K562 (cell line): Measurements from ENCODE around the gene MACROH2A2. TPM values are rescaled to one million over a fixed set of nuclear protein-coding genes. Genes with fewer than 3 reads are reported as not detected.

Source experiments
- ATAC-seq: fragments of 200-7000 bp; cut with Tn5 transposase; 3 replicates; pipeline ENCODE4 v1.9.1; 2020; ENCODE audit warnings: moderate library complexity
- BruUV-seq: library from RNA; stranded (reverse); fragments of 400-500 nt; replicated peaks from 2 replicates; lab custom pipeline; 2021; lab: Mats Ljungman, UMichigan
- CTCF ChIA-PET: fragments of 300-600 bp; formaldehyde crosslinking; extraction: SDS; loops from one replicate; lab custom pipeline; 2021; ENCODE audit warnings: low intra/inter-chr PET ratio; lab: Yijun Ruan, JAX
- POLR2A ChIA-PET: fragments of 300-600, 350-650 bp; sonication (Branson Sonifier 250); formaldehyde crosslinking; extraction: SDS; loops from one replicate; lab custom pipeline; 2021; ENCODE audit warnings: antibody characterized with exemption, inconsistent platforms; lab: Yijun Ruan, JAX
- DNase-seq, 4 experiments: peaks; one replicate each; pipeline versions ENCODE4 v3.0.0 to v3.0.0-alpha.2; 2011 to 2018; ENCODE audit warnings: low spot score in 3 of 4, mixed read lengths in 3 of 4; ENCODE audit errors: extremely low read depth in 1 of 4
- FAIRE-seq: peaks from 2 replicates; lab custom pipeline; 2011; peaks lifted over from hg19 to GRCh38; lab: Jason Lieb, UNC
- H2AFZ ChIP-seq: 2 replicates; pipeline ENCODE4 v1.6.0; 2011; ENCODE audit warnings: low read depth, low read length, control low read depth, inconsistent platforms
- H3K27ac ChIP-seq: fragments of 200-600 bp; 3 replicates; pipeline ENCODE4 v1.8.0; 2011; ENCODE audit warnings: low read depth, mild to moderate bottlenecking, control low read depth, inconsistent platforms, low read length, moderate library complexity, mixed read lengths; ENCODE audit errors: extremely low read depth
- H3K27me3 ChIP-seq, 2 experiments: fragments of 300-600 bp in 1 of 2; 2 replicates in 1 of 2; 3 replicates in 1 of 2; pipeline versions ENCODE4 v1.6.0 to v1.8.0; 2011; ENCODE audit warnings: inconsistent platforms in 2 of 2, low read length in 2 of 2, mild to moderate bottlenecking in 1 of 2, mixed read lengths in 1 of 2, moderate library complexity in 1 of 2; ENCODE audit not compliant: control insufficient read depth in 2 of 2, insufficient read depth in 2 of 2
- H3K36me3 ChIP-seq: fragments of 300-600 bp; 3 replicates; pipeline ENCODE4 v1.8.0; 2011; ENCODE audit warnings: mild to moderate bottlenecking, low read length, inconsistent platforms; ENCODE audit not compliant: control insufficient read depth, insufficient read depth
- H3K4me1 ChIP-seq, 2 experiments: fragments of 200-600 bp in 1 of 2; replicated peaks in 1 of 2; 2 replicates in 1 of 2; 3 replicates in 1 of 2; pipeline versions ENCODE4 v1.5.1 to v1.8.0; 2011; ENCODE audit warnings: inconsistent platforms in 2 of 2, low read length in 2 of 2, mild to moderate bottlenecking in 1 of 2, mixed read lengths in 1 of 2, moderate library complexity in 1 of 2; ENCODE audit not compliant: control insufficient read depth in 2 of 2, insufficient read depth in 2 of 2
- H3K4me2 ChIP-seq: 2 replicates; pipeline ENCODE4 v1.6.1; 2011; ENCODE audit warnings: low read length, control low read depth, inconsistent platforms, mixed read lengths; ENCODE audit not compliant: insufficient read depth
- H3K4me3 ChIP-seq: fragments of 200-600 bp; sonication (generic), shearing (Covaris generic); 2 replicates; pipeline ENCODE4 v1.5.1; 2016; ENCODE audit warnings: control low read depth, inconsistent platforms
- H3K79me2 ChIP-seq: fragments of 200-600 bp; 3 replicates; pipeline ENCODE4 v1.8.0; 2011; ENCODE audit warnings: low read length, inconsistent platforms; ENCODE audit not compliant: control insufficient read depth, insufficient read depth
- H3K9ac ChIP-seq, 2 experiments: 2 replicates each; pipeline versions ENCODE4 v1.6.0 to v1.6.1; 2011; ENCODE audit warnings: low read depth in 2 of 2, low read length in 2 of 2, control low read depth in 1 of 2, inconsistent platforms in 1 of 2, mild to moderate bottlenecking in 1 of 2, mixed read lengths in 1 of 2; ENCODE audit not compliant: insufficient read depth in 1 of 2
- H3K9me1 ChIP-seq: one replicate; pipeline ENCODE4 v1.6.0; 2011; ENCODE audit warnings: inconsistent platforms, mild to moderate bottlenecking, low read length, moderate library complexity; ENCODE audit not compliant: control insufficient read depth, insufficient read depth
- H3K9me3 ChIP-seq: replicated peaks from 2 replicates; pipeline ENCODE4 v1.5.1; 2011; ENCODE audit warnings: low read depth, low read length, inconsistent platforms; ENCODE audit not compliant: control insufficient read depth, insufficient read depth
- H4K20me1 ChIP-seq: replicated peaks from 2 replicates; pipeline ENCODE4 v1.6.1; 2011; ENCODE audit warnings: low read length, inconsistent platforms, mixed read lengths; ENCODE audit not compliant: control insufficient read depth, insufficient read depth
- CHD2 ChIP-seq: IDR thresholded peaks from 2 replicates; pipeline ENCODE4 v1.6.1; 2011; ENCODE audit warnings: low read depth, low read length
- EP400 ChIP-seq: fragments of 450-650 bp; IDR thresholded peaks from 2 replicates; pipeline ENCODE4 v1.6.1; 2017; ENCODE audit warnings: antibody characterized with exemption, mild to moderate bottlenecking, moderate library complexity
- EWSR1 ChIP-seq: fragments of 450-650 bp; IDR thresholded peaks from 2 replicates; pipeline ENCODE4 v1.6.1; 2018; ENCODE audit warnings: borderline replicate concordance, mild to moderate bottlenecking, low read depth, moderate library complexity; ENCODE audit not compliant: partially characterized antibody
- HINFP ChIP-seq: fragments of 450-650 bp; conservative IDR thresholded peaks from 2 replicates; pipeline ENCODE4 v1.6.1; 2016; ENCODE audit warnings: missing genetic modification characterization, low read depth, mild to moderate bottlenecking, control low read depth, missing compliant biosample characterization
- HIVEP1 ChIP-seq: fragments of 250-450 bp; sonication (Bioruptor Pico); IDR thresholded peaks from 2 replicates; pipeline ENCODE4 v1.4.0; 2020; ENCODE audit warnings: mild to moderate bottlenecking
- KDM2B ChIP-seq: fragments of 250-450 bp; sonication (Bioruptor Pico); IDR thresholded peaks from 2 replicates; pipeline ENCODE4 v1.8.0; 2021; ENCODE audit warnings: mild to moderate bottlenecking, moderate library complexity
- KDM4B ChIP-seq, 2 experiments: fragments of 450-650 bp in 1 of 2; sonication (generic) in 1 of 2; IDR thresholded peaks; 2 replicates each; pipeline ENCODE4 v1.6.1; 2016 to 2017; ENCODE audit warnings: borderline replicate concordance in 2 of 2, antibody characterized with exemption in 1 of 2, low read depth in 1 of 2, mild to moderate bottlenecking in 1 of 2
- KDM5B ChIP-seq: fragments of 200-600 bp; sonication (generic); IDR thresholded peaks from 2 replicates; pipeline ENCODE4 v1.6.1; 2012; ENCODE audit warnings: low read depth, mild to moderate bottlenecking, moderate library complexity, low read length, control low read depth, inconsistent platforms; ENCODE audit not compliant: insufficient replicate concordance
- KLF13 ChIP-seq: fragments of 450-650 bp; IDR thresholded peaks from 2 replicates; pipeline ENCODE4 v1.6.1; 2016; ENCODE audit warnings: missing genetic modification characterization, low read depth, mild to moderate bottlenecking, missing compliant biosample characterization, moderate library complexity, borderline replicate concordance
- MTF1 ChIP-seq: fragments of 250-450 bp; sonication (Bioruptor Pico); IDR thresholded peaks from 2 replicates; pipeline ENCODE4 v1.9.0; 2021; ENCODE audit warnings: moderate library complexity, mild to moderate bottlenecking, inconsistent platforms, borderline replicate concordance
- NRF1 ChIP-seq, 2 experiments: fragments of 450-650 bp; IDR thresholded peaks in 1 of 2; conservative IDR thresholded peaks in 1 of 2; 2 replicates each; pipeline ENCODE4 v1.6.1; 2014; ENCODE audit warnings: mild to moderate bottlenecking in 2 of 2
- POLR2AphosphoS5 ChIP-seq: IDR thresholded peaks from 2 replicates; pipeline ENCODE4 v1.6.1; 2011; ENCODE audit warnings: mild to moderate bottlenecking, low read depth, low read length, moderate library complexity; ENCODE audit not compliant: control insufficient read depth, insufficient read depth
- ZNF24 ChIP-seq: fragments of 450-650 bp; IDR thresholded peaks from 2 replicates; pipeline ENCODE4 v1.6.1; 2016
- ZNF384 ChIP-seq: IDR thresholded peaks from 2 replicates; pipeline ENCODE4 v1.6.1; 2012; ENCODE audit warnings: low read depth, low read length, improper control_type of control experiment
- ZNF696 ChIP-seq: fragments of 250-450 bp; sonication (Bioruptor Pico); conservative IDR thresholded peaks from 2 replicates; pipeline ENCODE4 v1.4.0; 2020; ENCODE audit warnings: mild to moderate bottlenecking, moderate library complexity
- WGBS: fragments of 100-300 bp; shearing (Covaris generic); methylation state at CpG from one replicate; pipeline ENCODE4 v1.1.6; 2016; ENCODE audit warnings: low coverage, mixed read lengths; ENCODE audit not compliant: insufficient coverage; ENCODE audit errors: missing lambda C conversion rate; 5-methylcytosine and 5-hydroxymethylcytosine counted together
- in situ Hi-C: fragments of 300-500 bp; cut with MboI; formaldehyde crosslinking; loops from 4 replicates; pipeline ENCODE4 v1.15.0; 2018; ENCODE audit warnings: inconsistent platforms, mixed read lengths
- intact Hi-C: fragments of 100-400 bp; cut with micrococcal nuclease; formaldehyde crosslinking; loops from 2 replicates; pipeline ENCODE4 v1.14.2; 2022
- polyA plus RNA-seq, 8 experiments: library from polyadenylated mRNA; depleted of rRNA in 4 of 8; stranded (reverse) in 5 of 8; unstranded in 3 of 8; fragments of >200 nt; fragmentation: Nextera tagmentation in 2 of 8; fragmentation: Illumina TruSeq in 1 of 8; extraction: Ambion mirVana in 2 of 8; extraction: Trizol in 1 of 8; gene quantifications; 2 replicates each; pipeline versions ENCODE4 v1.2.1 to v1.2.3, GENCODE V29; 2011 to 2014; ENCODE audit warnings: inconsistent platforms in 1 of 8, missing spikeins in 1 of 8
- total RNA-seq, 7 experiments: library from RNA; depleted of rRNA in 6 of 7; stranded (reverse); fragments of >200 nt in 6 of 7; fragmentation: Illumina TruSeq in 2 of 7; extraction: Trizol in 2 of 7; gene quantifications; 2 replicates each; pipeline versions ENCODE4 v1.2.1 to v1.2.3, GENCODE V29; 2011 to 2021; ENCODE audit warnings: low replicate concordance in 1 of 7
- TF ChIP-seq, protein P1 (sequence below): conservative IDR thresholded peaks from 2 replicates; pipeline ENCODE4 v1.6.1; 2011; ENCODE audit warnings: low read depth, mild to moderate bottlenecking, low read length; ENCODE audit not compliant: control insufficient read depth
- TF ChIP-seq, protein P2 (sequence below): sonication (generic); formaldehyde crosslinking; IDR thresholded peaks from 2 replicates; pipeline ENCODE4 v1.8.0; 2022; ENCODE audit warnings: missing genetic modification reagents, mild to moderate bottlenecking, borderline replicate concordance

MACROH2A2 gene
- total and polyA plus RNA-seq, 9 of the 15 experiments (the other 6 are each of a cell fraction or from before 2014, with no cell fraction given), result 0.07 TPM; not detected in 8

DNA sequence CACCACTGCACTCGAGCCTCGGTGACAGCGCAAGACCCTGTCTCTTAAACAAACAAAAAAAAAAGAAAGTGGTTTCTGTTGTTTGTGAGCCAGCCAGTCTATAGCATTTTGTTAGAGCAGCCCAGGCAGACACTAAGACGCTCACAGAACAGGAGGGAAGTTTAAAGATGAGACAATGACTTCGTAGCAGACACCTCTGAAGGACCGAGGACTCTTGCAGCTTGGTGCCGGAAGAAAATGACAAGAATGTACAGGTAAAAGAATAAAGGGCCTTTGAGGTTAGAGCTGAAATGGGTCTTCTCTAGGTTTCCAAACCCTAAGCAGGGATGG lies 39.7 kb downstream of the MACROH2A2 start (continued):
- TF ChIP-seq, protein P1, sequence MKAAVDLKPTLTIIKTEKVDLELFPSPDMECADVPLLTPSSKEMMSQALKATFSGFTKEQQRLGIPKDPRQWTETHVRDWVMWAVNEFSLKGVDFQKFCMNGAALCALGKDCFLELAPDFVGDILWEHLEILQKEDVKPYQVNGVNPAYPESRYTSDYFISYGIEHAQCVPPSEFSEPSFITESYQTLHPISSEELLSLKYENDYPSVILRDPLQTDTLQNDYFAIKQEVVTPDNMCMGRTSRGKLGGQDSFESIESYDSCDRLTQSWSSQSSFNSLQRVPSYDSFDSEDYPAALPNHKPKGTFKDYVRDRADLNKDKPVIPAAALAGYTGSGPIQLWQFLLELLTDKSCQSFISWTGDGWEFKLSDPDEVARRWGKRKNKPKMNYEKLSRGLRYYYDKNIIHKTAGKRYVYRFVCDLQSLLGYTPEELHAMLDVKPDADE, result no peak

- intact Hi-C loops, result no loop called here
- H3K9ac ChIP-seq, result no peak overlapping the region
- in situ Hi-C loops, result no loop called here
- H3K36me3 ChIP-seq, result no peaks in the 10 kb centered on the region
- H3K79me2 ChIP-seq, result no peaks in the 10 kb centered on the region
- ChIA-PET POLR2A (interaction anchor here (1.0 to 1.4 kb wide), 4 partner anchors 13 to 107 kb away, joined by 3 to 7 read pairs (median 4); no protein-coding TSS in a partner anchor), CTCF (interaction anchor here (0.6 kb wide), 1 partner anchor 568 kb away, joined by 3 read pairs; no protein-coding TSS in a partner anchor)
- FAIRE-seq (no peak), ATAC-seq (no peak), DNase-seq (no peak)
- H3K4me3 ChIP-seq, result no peak overlapping the region
- H4K20me1 ChIP-seq, result no peaks in the 10 kb centered on the region
- H3K9me1 ChIP-seq, result no peaks in the 10 kb centered on the region
- H2AFZ ChIP-seq, result no peak overlapping the region
- H3K4me1 ChIP-seq, result peaks cover 0 to 5% of the 10 kb centered on the region in 2 experiments; a peak in 3 of 5 replicates
- no peaks in the 10 kb centered on the region for H3K9me3 ChIP-seq
- no peak overlapping the region for H3K4me2 ChIP-seq
- peaks cover 45 to 48% of the 10 kb centered on the region in 2 experiments for H3K27me3 ChIP-seq
- H3K27ac ChIP-seq, result no peak overlapping the region
- no TSS peak for BruUV-seq
- no peak for TF ChIP-seq ZNF384
- TF ChIP-seq, protein P2, sequence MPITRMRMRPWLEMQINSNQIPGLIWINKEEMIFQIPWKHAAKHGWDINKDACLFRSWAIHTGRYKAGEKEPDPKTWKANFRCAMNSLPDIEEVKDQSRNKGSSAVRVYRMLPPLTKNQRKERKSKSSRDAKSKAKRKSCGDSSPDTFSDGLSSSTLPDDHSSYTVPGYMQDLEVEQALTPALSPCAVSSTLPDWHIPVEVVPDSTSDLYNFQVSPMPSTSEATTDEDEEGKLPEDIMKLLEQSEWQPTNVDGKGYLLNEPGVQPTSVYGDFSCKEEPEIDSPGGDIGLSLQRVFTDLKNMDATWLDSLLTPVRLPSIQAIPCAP, result no peak
- TF ChIP-seq NRF1 (conservative IDR thresholded peaks at IDR 0.05 in 1 of 2, IDR thresholded peaks at IDR 0.05 in 1 of 2), result no peak
- TF ChIP-seq EWSR1, result no peak
- TF ChIP-seq KDM4B (IDR thresholded peaks at IDR 0.05; ENCODE audit: borderline replicate concordance in 2 of 2, low read depth in 1 of 2), result no peak
- TF ChIP-seq MTF1 (CRISPR knock-in tag), result no peak
- no peak for TF ChIP-seq HINFP
- TF ChIP-seq POLR2AphosphoS5, result no peak
- TF ChIP-seq CHD2, result no peak
- TF ChIP-seq EP400, result no peak
- no peak for TF ChIP-seq ZNF24
- TF ChIP-seq KDM2B (CRISPR knock-in tag), result no peak
- no peak for TF ChIP-seq HIVEP1 (CRISPR knock-in tag)
- no peak for TF ChIP-seq KLF13 (tag)
- TF ChIP-seq ZNF696, result no peak
- TF ChIP-seq KDM5B, result no peak
- WGBS, result 10% methylated on average over 9 of the region's 9 CpGs
Observed at GRCh38 chr10:70093335-70093944, 40.8 kb downstream of the MACROH2A2 start.
